ENCODE measurements around the gene MN1.

DNA sequence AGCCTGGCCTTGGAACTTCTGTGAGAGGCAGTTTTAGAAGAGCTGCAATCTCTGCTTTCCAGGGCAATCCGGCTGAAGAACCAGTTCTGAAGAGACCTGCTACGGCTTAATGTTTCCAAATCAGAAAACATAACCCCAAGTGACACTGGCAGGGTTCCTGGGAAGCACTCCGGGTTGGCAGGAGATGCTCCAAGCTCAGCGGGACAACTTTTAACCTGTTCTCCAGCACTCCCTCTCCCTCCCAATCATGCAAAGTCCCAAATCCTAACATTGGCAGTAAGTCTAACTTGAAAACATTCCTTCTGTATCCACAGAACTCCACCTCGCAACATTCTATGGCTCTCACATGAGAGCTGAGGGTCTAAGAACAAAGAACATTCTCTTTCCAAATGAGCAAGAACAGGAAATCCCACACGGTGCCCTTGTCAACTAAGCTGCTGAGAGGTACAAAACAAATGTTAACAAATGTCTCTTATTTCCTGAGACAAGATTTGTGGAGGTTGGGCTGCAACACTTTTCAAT is 48.5 kb upstream of the MN1 start:
- TF ChIP-seq, protein P1, sequence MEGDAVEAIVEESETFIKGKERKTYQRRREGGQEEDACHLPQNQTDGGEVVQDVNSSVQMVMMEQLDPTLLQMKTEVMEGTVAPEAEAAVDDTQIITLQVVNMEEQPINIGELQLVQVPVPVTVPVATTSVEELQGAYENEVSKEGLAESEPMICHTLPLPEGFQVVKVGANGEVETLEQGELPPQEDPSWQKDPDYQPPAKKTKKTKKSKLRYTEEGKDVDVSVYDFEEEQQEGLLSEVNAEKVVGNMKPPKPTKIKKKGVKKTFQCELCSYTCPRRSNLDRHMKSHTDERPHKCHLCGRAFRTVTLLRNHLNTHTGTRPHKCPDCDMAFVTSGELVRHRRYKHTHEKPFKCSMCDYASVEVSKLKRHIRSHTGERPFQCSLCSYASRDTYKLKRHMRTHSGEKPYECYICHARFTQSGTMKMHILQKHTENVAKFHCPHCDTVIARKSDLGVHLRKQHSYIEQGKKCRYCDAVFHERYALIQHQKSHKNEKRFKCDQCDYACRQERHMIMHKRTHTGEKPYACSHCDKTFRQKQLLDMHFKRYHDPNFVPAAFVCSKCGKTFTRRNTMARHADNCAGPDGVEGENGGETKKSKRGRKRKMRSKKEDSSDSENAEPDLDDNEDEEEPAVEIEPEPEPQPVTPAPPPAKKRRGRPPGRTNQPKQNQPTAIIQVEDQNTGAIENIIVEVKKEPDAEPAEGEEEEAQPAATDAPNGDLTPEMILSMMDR (IDR thresholded peaks at IDR 0.05) = no peak
- no peak for TF ChIP-seq POLR2A (IDR thresholded peaks at IDR 0.05)
